Stimulated activated CD4-positive, alpha-beta T cell treated with anti-CD3 and anti-CD28 coated beads, TNF-alpha, amount 100 ng/mL, for 48 hours (primary cell): Measurements from ENCODE around the gene GOLGB1.
A peak's percentile ranks its signal among the peaks of the same experiment; 100 is the strongest.
"Not testable (repeated sequence)": the region's sequence is repeated elsewhere in the genome, so short reads cannot be mapped to it uniquely, and the experiment has no call there.

Experiments used
- DNase-seq, 3 donors: peaks; one replicate each; pipeline ENCODE4 v3.0.0-alpha.2; 2020; ENCODE audit warnings: low read depth in 3 of 3

Gene GOLGB1

GRCh38 chr3:121688747-121689146 lies 60.8 kb downstream of the GOLGB1 start:
- not testable (repeated sequence) for DNase-seq

- no peak for DNase-seq
Observed at GRCh38 chr3:121681792-121682191, 67.7 kb downstream of the GOLGB1 start.

- no peak for DNase-seq
Observed at GRCh38 chr3:121677141-121677540, 72.4 kb downstream of the GOLGB1 start.

- DNase-seq: no peak
Observed at GRCh38 chr3:121670676-121671075, 78.9 kb downstream of the GOLGB1 start.

GRCh38 chr3:121667333-121667732 lies 82.2 kb downstream of the GOLGB1 start:
- no peak for DNase-seq

GRCh38 chr3:121665488-121665887 lies 84.1 kb downstream of the GOLGB1 start:
- DNase-seq: no peak

GRCh38 chr3:121663171-121663847 lies 86.2 kb downstream of the GOLGB1 start:
- no peak for DNase-seq

GRCh38 chr3:121662742-121663141 lies 86.8 kb downstream of the GOLGB1 start:
- no peak for DNase-seq

- no peak for DNase-seq
Observed at GRCh38 chr3:121661376-121661775, 88.2 kb downstream of the GOLGB1 start.

- peak; percentile 43 to 52 (median 50) for DNase-seq
Observed at GRCh38 chr3:121660356-121661171, 89.0 kb downstream of the GOLGB1 start, which contains the start of gene HCLS1. TSS of gene HCLS1 (minus strand) at chr3:121660903. CDS start at chr3:121658347, 2,556 bp downstream.

- DNase-seq: no peak
Observed at GRCh38 chr3:121659586-121659985, 90.0 kb downstream of the GOLGB1 start.

- DNase-seq: no peak
Observed at GRCh38 chr3:121658716-121659435, 90.7 kb downstream of the GOLGB1 start.

- DNase-seq: no peak
Observed at GRCh38 chr3:121654493-121655385, 94.8 kb downstream of the GOLGB1 start.

GRCh38 chr3:121651684-121652083 lies 97.9 kb downstream of the GOLGB1 start:
- DNase-seq: no peak

GRCh38 chr3:121649645-121650044 lies 99.9 kb downstream of the GOLGB1 start:
- no peak for DNase-seq

- no peak for DNase-seq
Observed at GRCh38 chr3:121648219-121648958, 101.2 kb downstream of the GOLGB1 start.

- no peak for DNase-seq
Observed at GRCh38 chr3:121645054-121645453, 104.5 kb downstream of the GOLGB1 start.

- no peak for DNase-seq
Observed at GRCh38 chr3:121642601-121643314, 106.8 kb downstream of the GOLGB1 start.

- no peak for DNase-seq
Observed at GRCh38 chr3:121641127-121641526, 108.4 kb downstream of the GOLGB1 start.

GRCh38 chr3:121637922-121638321 lies 111.6 kb downstream of the GOLGB1 start:
- DNase-seq: no peak
